H1 (cell line): ENCODE results near the gene GALNT18. TPM values are rescaled to one million over a fixed set of nuclear protein-coding genes. Genes with fewer than 3 reads are reported as not detected.

Experiments
- CTCF ChIA-PET: fragments of 300-600 bp; sonication (Branson Sonifier 250); formaldehyde crosslinking; loops from one replicate; lab custom pipeline; 2021; ENCODE audit not compliant: partially characterized antibody; lab: Charles Lee
- POLR2A ChIA-PET: fragments of 300-600 bp; sonication (Branson Sonifier 250); formaldehyde crosslinking; loops from one replicate; lab custom pipeline; 2021; ENCODE audit warnings: inconsistent platforms; ENCODE audit not compliant: partially characterized antibody; lab: Charles Lee
- DNase-seq, 2 experiments: peaks; one replicate each; pipeline versions ENCODE4 v3.0.0 to v3.0.0-alpha.2; 2010 to 2022; ENCODE audit warnings: low spot score in 2 of 2, low read depth in 1 of 2, mixed read lengths in 1 of 2
- FAIRE-seq: peaks from 2 replicates; lab custom pipeline; 2011; peaks lifted over from hg19 to GRCh38; lab: Jason Lieb, UNC
- H2AFZ ChIP-seq: 2 replicates; pipeline ENCODE4 v1.8.1; 2012; ENCODE audit warnings: low read length, inconsistent platforms
- H2AK5ac ChIP-seq: 2 replicates; pipeline ENCODE4 v1.6.1; 2013; ENCODE audit warnings: low read depth, low read length
- H2BK120ac ChIP-seq: replicated peaks from 2 replicates; pipeline ENCODE3; 2013; ENCODE audit warnings: low read depth, low read length, inconsistent platforms
- H2BK12ac ChIP-seq: 2 replicates; pipeline ENCODE4 v1.6.1; 2013; ENCODE audit warnings: low read depth, low read length
- H2BK15ac ChIP-seq: 2 replicates; pipeline ENCODE4 v1.6.1; 2013; ENCODE audit warnings: low read length
- H2BK20ac ChIP-seq: 2 replicates; pipeline ENCODE4 v1.6.1; 2013; ENCODE audit warnings: low read length
- H2BK5ac ChIP-seq: 2 replicates; pipeline ENCODE4 v1.6.1; 2013; ENCODE audit warnings: low read depth, low read length
- H3K14ac ChIP-seq: 2 replicates; pipeline ENCODE4 v1.6.1; 2013; ENCODE audit warnings: inconsistent platforms; ENCODE audit not compliant: insufficient read length
- H3K18ac ChIP-seq: 2 replicates; pipeline ENCODE4 v1.6.1; 2013; ENCODE audit warnings: low read length; ENCODE audit errors: extremely low read depth
- H3K23ac ChIP-seq: 2 replicates; pipeline ENCODE4 v1.6.1; 2013; ENCODE audit warnings: inconsistent platforms; ENCODE audit not compliant: insufficient read length
- H3K23me2 ChIP-seq: 2 replicates; pipeline ENCODE4 v1.6.1; 2013; ENCODE audit warnings: low read depth, low read length
- H3K27ac ChIP-seq: 2 replicates; pipeline ENCODE4 v1.6.1; 2011; ENCODE audit warnings: low read depth, low read length, inconsistent platforms
- H3K27me3 ChIP-seq, 4 experiments: replicated peaks in 1 of 4; 1 replicate in 1 of 4; 2 replicates in 3 of 4; pipeline versions ENCODE4 v1.6.1 to v1.8.1; 2011 to 2013; ENCODE audit warnings: low read length in 3 of 4, mild to moderate bottlenecking in 3 of 4, inconsistent platforms in 2 of 4, mixed read lengths in 2 of 4, moderate library complexity in 1 of 4; ENCODE audit not compliant: control insufficient read depth in 3 of 4, insufficient read depth in 3 of 4; ENCODE audit errors: extremely low read depth in 1 of 4
- H3K36me3 ChIP-seq, 4 experiments: 2 replicates each; pipeline versions ENCODE4 v1.6.1 to v1.8.1; 2011 to 2013; ENCODE audit warnings: mild to moderate bottlenecking in 4 of 4, low read length in 3 of 4, moderate library complexity in 2 of 4, control low read depth in 1 of 4, inconsistent platforms in 1 of 4; ENCODE audit not compliant: insufficient read depth in 4 of 4, control insufficient read depth in 2 of 4
- H3K4ac ChIP-seq: replicated peaks from 2 replicates; pipeline ENCODE3; 2013; ENCODE audit warnings: low read length, low read depth, mixed read lengths, inconsistent platforms; ENCODE audit not compliant: insufficient read length
- H3K4me1 ChIP-seq, 4 experiments: replicated peaks in 1 of 4; 1 replicate in 1 of 4; 2 replicates in 3 of 4; pipeline versions ENCODE4 v1.6.1 to v1.8.1; 2011 to 2013; ENCODE audit warnings: low read length in 3 of 4, inconsistent platforms in 2 of 4, mixed read lengths in 1 of 4; ENCODE audit not compliant: insufficient read depth in 4 of 4, control insufficient read depth in 3 of 4
- H3K4me2 ChIP-seq, 2 experiments: 2 replicates each; pipeline versions ENCODE4 v1.6.1 to v1.8.1; 2011 to 2013; ENCODE audit warnings: low read depth in 2 of 2, low read length in 2 of 2, control low read depth in 1 of 2, inconsistent platforms in 1 of 2, mild to moderate bottlenecking in 1 of 2; ENCODE audit not compliant: insufficient read depth in 1 of 2
- H3K4me3 ChIP-seq, 4 experiments: fragments of 200-600, 300-600 bp in 1 of 4; sonication (generic), shearing (Covaris generic), sonication (Bioruptor Twin) in 1 of 4; 2 replicates each; pipeline versions ENCODE4 v1.5.1 to v1.8.1; 2011 to 2016; ENCODE audit warnings: low read length in 4 of 4, low read depth in 3 of 4, control low read depth in 2 of 4, inconsistent platforms in 2 of 4, mild to moderate bottlenecking in 2 of 4, mixed read lengths in 1 of 4, moderate library complexity in 1 of 4; ENCODE audit not compliant: insufficient read depth in 2 of 4; ENCODE audit errors: extremely low read depth in 1 of 4
- H3K56ac ChIP-seq: replicated peaks from 2 replicates; pipeline ENCODE3; 2013; ENCODE audit warnings: low read depth, mild to moderate bottlenecking, mixed read lengths, low read length, inconsistent platforms; ENCODE audit not compliant: insufficient read length
- H3K79me1 ChIP-seq: 2 replicates; pipeline ENCODE4 v1.6.1; 2013; ENCODE audit warnings: low read depth, low read length, control low read depth
- H3K79me2 ChIP-seq, 2 experiments: 2 replicates each; pipeline versions ENCODE4 v1.6.1 to v1.8.1; 2012 to 2013; ENCODE audit warnings: low read length in 2 of 2, mild to moderate bottlenecking in 2 of 2, inconsistent platforms in 1 of 2; ENCODE audit not compliant: insufficient read depth in 2 of 2, control insufficient read depth in 1 of 2
- H3K9ac ChIP-seq, 4 experiments: replicated peaks in 1 of 4; 1 replicate in 1 of 4; 2 replicates in 3 of 4; pipeline versions ENCODE4 v1.6.1 to v1.8.1; 2011 to 2013; ENCODE audit warnings: low read depth in 3 of 4, low read length in 3 of 4, control low read depth in 2 of 4, mild to moderate bottlenecking in 2 of 4, moderate library complexity in 2 of 4, inconsistent platforms in 1 of 4; ENCODE audit errors: extremely low read depth in 1 of 4
- H3K9me3 ChIP-seq, 2 experiments: 2 replicates each; pipeline versions ENCODE4 v1.6.1 to v1.8.1; 2012 to 2013; ENCODE audit warnings: mild to moderate bottlenecking in 2 of 2, moderate library complexity in 2 of 2, control low read depth in 1 of 2, inconsistent platforms in 1 of 2, low read depth in 1 of 2, low read length in 1 of 2, mixed read lengths in 1 of 2; ENCODE audit not compliant: insufficient read depth in 2 of 2
- H4K20me1 ChIP-seq, 2 experiments: replicated peaks in 1 of 2; 2 replicates each; pipeline versions ENCODE3 to v1.8.1; 2011 to 2013; ENCODE audit warnings: inconsistent platforms in 2 of 2, low read length in 2 of 2, mild to moderate bottlenecking in 1 of 2; ENCODE audit not compliant: insufficient read depth in 2 of 2, control insufficient read depth in 1 of 2
- H4K5ac ChIP-seq: 2 replicates; pipeline ENCODE4 v1.6.1; 2013; ENCODE audit warnings: low read length, low read depth, mixed read lengths, inconsistent platforms; ENCODE audit not compliant: insufficient read length
- H4K8ac ChIP-seq: 2 replicates; pipeline ENCODE4 v1.8.0; 2013; ENCODE audit warnings: mild to moderate bottlenecking, moderate library complexity, low read length, inconsistent platforms; ENCODE audit not compliant: insufficient read depth; ENCODE audit errors: extremely low read depth
- H4K91ac ChIP-seq: replicated peaks from 2 replicates; pipeline ENCODE3; 2013; ENCODE audit warnings: low read length, mixed read lengths, inconsistent platforms; ENCODE audit not compliant: insufficient read length
- EGR1 ChIP-seq: IDR thresholded peaks from 2 replicates; pipeline ENCODE4 v1.6.1; 2011; ENCODE audit warnings: low read depth, low read length, borderline replicate concordance
- FOSL1 ChIP-seq: IDR thresholded peaks from 2 replicates; pipeline ENCODE4 v1.6.1; 2011; ENCODE audit warnings: mild to moderate bottlenecking, low read depth, low read length, moderate library complexity; ENCODE audit not compliant: insufficient read depth
- GTF2F1 ChIP-seq: IDR thresholded peaks from 2 replicates; pipeline ENCODE4 v1.6.1; 2012; ENCODE audit warnings: low read depth, low read length, improper control_type of control experiment, borderline replicate concordance
- HDAC2 ChIP-seq, 2 experiments: fragments of 300-600 bp in 1 of 2; sonication (generic) in 1 of 2; IDR thresholded peaks; 2 replicates each; pipeline ENCODE4 v1.6.1; 2011 to 2012; ENCODE audit warnings: low read depth in 2 of 2, low read length in 2 of 2, mild to moderate bottlenecking in 2 of 2, moderate library complexity in 2 of 2, borderline replicate concordance in 1 of 2, inconsistent platforms in 1 of 2
- JUND ChIP-seq: IDR thresholded peaks from 2 replicates; pipeline ENCODE4 v1.6.1; 2011; ENCODE audit warnings: mild to moderate bottlenecking, improper control_type of control experiment, low read length
- WGBS, 2 experiments: shearing (Covaris generic) in 1 of 2; methylation state at CpG; one replicate each; pipeline versions ENCODE4 v1.1.6 to v1.1.7; 2013 to 2015; ENCODE audit warnings: low lambda C conversion rate in 2 of 2, mixed read lengths in 2 of 2, inconsistent platforms in 1 of 2, low coverage in 1 of 2, missing lambda C conversion rate in 1 of 2; ENCODE audit not compliant: insufficient replicate concordance in 2 of 2, insufficient coverage in 1 of 2, insufficient read length in 1 of 2; ENCODE audit errors: extremely low coverage in 1 of 2, missing lambda C conversion rate in 1 of 2; 5-methylcytosine and 5-hydroxymethylcytosine counted together
- polyA plus RNA-seq, 7 experiments: library from polyadenylated mRNA; depleted of rRNA in 3 of 7; stranded (reverse) in 5 of 7; unstranded in 2 of 7; fragments of >200 nt in 5 of 7; fragments of 200-250 nt in 2 of 7; gene quantifications; 1 replicate in 5 of 7; 2 replicates in 1 of 7; 4 replicates in 1 of 7; pipeline versions ENCODE4 v1.2.1 to v1.2.3, GENCODE V29; 2011 to 2013; ENCODE audit warnings: missing spikeins in 2 of 7, mixed read lengths in 2 of 7
- total RNA-seq: library from RNA; stranded (reverse); fragmentation: NEBNext Ultra II Directional; extraction: Animal tissue kit (Norgen Biotek cat#: 25700); gene quantifications from 2 replicates; pipeline ENCODE4 v1.2.1, GENCODE V29; 2021

GALNT18 gene
- total and polyA plus RNA-seq, 2 of the 8 experiments (the other 6 are each of a cell fraction or from before 2014, with no cell fraction given) = 6.0 to 9.4 TPM

GRCh38 chr11:11247086-11247485 is 374.7 kb downstream of the GALNT18 start:
- WGBS, 2 experiments = 100% methylated on average over 1 of the region's 6 CpGs; no CpG with 5 or more reads in 1 of the 2 experiments
- no peak overlapping the region for H3K18ac ChIP-seq
- H3K23ac ChIP-seq = no peak overlapping the region
- H3K79me1 ChIP-seq = no peaks in the 10 kb centered on the region
- H4K5ac ChIP-seq = no peak overlapping the region
- no peak overlapping the region for H3K56ac ChIP-seq
- H3K4me3 ChIP-seq = no peak overlapping the region
- no peak overlapping the region for H2AK5ac ChIP-seq
- no peak overlapping the region for H2BK5ac ChIP-seq
- TF ChIP-seq HDAC2 (IDR thresholded peaks at IDR 0.05; ENCODE audit: borderline replicate concordance in 1 of 2, low read depth in 2 of 2, low read length in 2 of 2) (no peak), EGR1 (no peak), FOSL1 (no peak), GTF2F1 (no peak), JUND (no peak)
- POLR2A ChIA-PET = no interaction called here
- no peak for DNase-seq
- no peak overlapping the region for H2AFZ ChIP-seq
- no peak overlapping the region for H3K4me2 ChIP-seq
- CTCF ChIA-PET = interaction anchor here (0.8 to 1.3 kb wide), 2 partner anchors 15 to 21 kb away, joined by 3 to 6 read pairs; no protein-coding TSS in a partner anchor
- no peak overlapping the region for H3K9ac ChIP-seq
- H3K9me3 ChIP-seq = peaks cover 0 to 4% of the 10 kb centered on the region in 2 experiments; a peak in 2 of 4 replicates
- H2BK12ac ChIP-seq = no peak overlapping the region
- no peak overlapping the region for H4K8ac ChIP-seq
- no peaks in the 10 kb centered on the region for H4K20me1 ChIP-seq
- H2BK120ac ChIP-seq = no peak overlapping the region
- no peaks in the 10 kb centered on the region for H3K23me2 ChIP-seq
- no peaks in the 10 kb centered on the region for H3K36me3 ChIP-seq
- no peak overlapping the region for H2BK20ac ChIP-seq
- peaks cover 2 to 5% (median 3%) of the 10 kb centered on the region in 4 experiments; a peak in 5 of 7 replicates for H3K4me1 ChIP-seq
- H4K91ac ChIP-seq = no peak overlapping the region
- FAIRE-seq = no peak
- H3K27me3 ChIP-seq = no peaks in the 10 kb centered on the region
- H3K14ac ChIP-seq = no peak overlapping the region
- no peaks in the 10 kb centered on the region for H3K79me2 ChIP-seq
- no peak overlapping the region for H3K4ac ChIP-seq
- H2BK15ac ChIP-seq = no peak overlapping the region
- no peak overlapping the region for H3K27ac ChIP-seq
